LNCaP clone FGC (cell line): ENCODE measurements around the gene CAPRIN2.

ENCODE experiments used
- DNase-seq: peaks from one replicate; pipeline ENCODE4 v3.0.0-alpha.2; 2011; ENCODE audit warnings: low read depth
- H3K4me3 ChIP-seq: 2 replicates; pipeline ENCODE4 v1.5.1; 2011; ENCODE audit warnings: mild to moderate bottlenecking, low read depth, low read length, control low read depth
- TF ChIP-seq, protein P1 (sequence below): IDR thresholded peaks from 2 replicates; pipeline ENCODE4 v1.5.1; 2012; ENCODE audit warnings: mild to moderate bottlenecking; ENCODE audit not compliant: control insufficient read depth, insufficient read depth; ENCODE audit errors: extremely low read depth

Gene CAPRIN2, protein sequence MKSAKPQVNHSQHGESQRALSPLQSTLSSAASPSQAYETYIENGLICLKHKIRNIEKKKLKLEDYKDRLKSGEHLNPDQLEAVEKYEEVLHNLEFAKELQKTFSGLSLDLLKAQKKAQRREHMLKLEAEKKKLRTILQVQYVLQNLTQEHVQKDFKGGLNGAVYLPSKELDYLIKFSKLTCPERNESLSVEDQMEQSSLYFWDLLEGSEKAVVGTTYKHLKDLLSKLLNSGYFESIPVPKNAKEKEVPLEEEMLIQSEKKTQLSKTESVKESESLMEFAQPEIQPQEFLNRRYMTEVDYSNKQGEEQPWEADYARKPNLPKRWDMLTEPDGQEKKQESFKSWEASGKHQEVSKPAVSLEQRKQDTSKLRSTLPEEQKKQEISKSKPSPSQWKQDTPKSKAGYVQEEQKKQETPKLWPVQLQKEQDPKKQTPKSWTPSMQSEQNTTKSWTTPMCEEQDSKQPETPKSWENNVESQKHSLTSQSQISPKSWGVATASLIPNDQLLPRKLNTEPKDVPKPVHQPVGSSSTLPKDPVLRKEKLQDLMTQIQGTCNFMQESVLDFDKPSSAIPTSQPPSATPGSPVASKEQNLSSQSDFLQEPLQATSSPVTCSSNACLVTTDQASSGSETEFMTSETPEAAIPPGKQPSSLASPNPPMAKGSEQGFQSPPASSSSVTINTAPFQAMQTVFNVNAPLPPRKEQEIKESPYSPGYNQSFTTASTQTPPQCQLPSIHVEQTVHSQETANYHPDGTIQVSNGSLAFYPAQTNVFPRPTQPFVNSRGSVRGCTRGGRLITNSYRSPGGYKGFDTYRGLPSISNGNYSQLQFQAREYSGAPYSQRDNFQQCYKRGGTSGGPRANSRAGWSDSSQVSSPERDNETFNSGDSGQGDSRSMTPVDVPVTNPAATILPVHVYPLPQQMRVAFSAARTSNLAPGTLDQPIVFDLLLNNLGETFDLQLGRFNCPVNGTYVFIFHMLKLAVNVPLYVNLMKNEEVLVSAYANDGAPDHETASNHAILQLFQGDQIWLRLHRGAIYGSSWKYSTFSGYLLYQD

DNA sequence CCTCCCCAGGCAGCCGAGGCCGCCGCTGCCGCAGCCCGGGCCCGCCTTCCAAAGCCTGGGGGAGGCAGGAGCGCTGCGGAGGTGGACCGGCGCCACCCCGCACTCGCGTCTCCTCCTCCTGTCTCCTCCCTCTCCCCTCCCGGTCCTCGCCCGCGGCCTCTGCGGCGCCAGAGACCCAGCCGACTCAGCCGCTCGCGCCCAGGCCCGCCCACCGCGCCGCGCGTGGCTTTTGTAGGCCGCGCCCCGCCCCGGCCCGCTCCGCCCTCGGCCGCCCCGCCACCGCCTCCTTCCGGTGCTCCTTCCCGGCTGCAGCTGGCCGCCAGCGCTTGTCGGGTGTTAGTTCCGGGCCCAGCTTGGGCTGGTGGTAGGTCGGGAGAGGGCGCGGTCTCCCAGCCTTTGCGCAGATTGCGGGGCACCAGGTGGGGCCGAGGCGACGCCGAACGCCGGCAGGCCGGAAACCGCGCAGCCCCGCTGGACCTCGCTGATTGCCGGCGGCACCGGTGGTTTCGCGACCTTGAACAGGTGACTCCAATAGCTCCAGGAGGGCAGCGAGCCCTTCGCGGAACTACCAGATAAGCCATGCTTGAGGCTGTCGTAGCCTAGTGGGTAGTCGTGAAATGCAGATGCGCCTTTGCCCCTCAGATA is at the start of gene CAPRIN2:
TSS of gene CAPRIN2 (minus strand) at position 202 of the 645 bp plus-strand sequence. CDS start 1,431 bp downstream, outside the sequence.
- peak within 1 kb of the TSS; percentile 55 for H3K4me3 ChIP-seq
- TF ChIP-seq, protein P1, sequence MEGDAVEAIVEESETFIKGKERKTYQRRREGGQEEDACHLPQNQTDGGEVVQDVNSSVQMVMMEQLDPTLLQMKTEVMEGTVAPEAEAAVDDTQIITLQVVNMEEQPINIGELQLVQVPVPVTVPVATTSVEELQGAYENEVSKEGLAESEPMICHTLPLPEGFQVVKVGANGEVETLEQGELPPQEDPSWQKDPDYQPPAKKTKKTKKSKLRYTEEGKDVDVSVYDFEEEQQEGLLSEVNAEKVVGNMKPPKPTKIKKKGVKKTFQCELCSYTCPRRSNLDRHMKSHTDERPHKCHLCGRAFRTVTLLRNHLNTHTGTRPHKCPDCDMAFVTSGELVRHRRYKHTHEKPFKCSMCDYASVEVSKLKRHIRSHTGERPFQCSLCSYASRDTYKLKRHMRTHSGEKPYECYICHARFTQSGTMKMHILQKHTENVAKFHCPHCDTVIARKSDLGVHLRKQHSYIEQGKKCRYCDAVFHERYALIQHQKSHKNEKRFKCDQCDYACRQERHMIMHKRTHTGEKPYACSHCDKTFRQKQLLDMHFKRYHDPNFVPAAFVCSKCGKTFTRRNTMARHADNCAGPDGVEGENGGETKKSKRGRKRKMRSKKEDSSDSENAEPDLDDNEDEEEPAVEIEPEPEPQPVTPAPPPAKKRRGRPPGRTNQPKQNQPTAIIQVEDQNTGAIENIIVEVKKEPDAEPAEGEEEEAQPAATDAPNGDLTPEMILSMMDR: peak; percentile 49
- DNase-seq: peak; percentile 90

DNA sequence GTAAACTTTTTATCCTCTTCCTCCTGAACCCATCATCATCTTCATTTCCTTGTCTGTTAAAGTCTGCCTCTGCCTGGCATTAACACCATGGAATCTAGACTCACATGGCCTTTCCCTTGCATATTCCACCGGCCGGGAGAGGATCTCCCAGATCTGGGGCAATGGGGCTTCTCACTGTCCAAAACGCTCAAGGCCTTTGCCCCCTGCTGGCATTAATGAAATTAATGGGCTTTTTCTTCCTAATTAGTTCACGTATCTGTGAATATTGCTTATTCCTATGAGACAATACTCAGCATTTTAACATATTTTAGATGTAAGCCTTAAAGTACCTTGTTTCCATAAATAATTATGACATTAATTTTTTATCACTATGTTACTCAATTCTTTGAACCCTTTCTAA is 42.9 kb upstream of the CAPRIN2 start:
- no peak for DNase-seq
- TF ChIP-seq, protein P1: no peak

DNA sequence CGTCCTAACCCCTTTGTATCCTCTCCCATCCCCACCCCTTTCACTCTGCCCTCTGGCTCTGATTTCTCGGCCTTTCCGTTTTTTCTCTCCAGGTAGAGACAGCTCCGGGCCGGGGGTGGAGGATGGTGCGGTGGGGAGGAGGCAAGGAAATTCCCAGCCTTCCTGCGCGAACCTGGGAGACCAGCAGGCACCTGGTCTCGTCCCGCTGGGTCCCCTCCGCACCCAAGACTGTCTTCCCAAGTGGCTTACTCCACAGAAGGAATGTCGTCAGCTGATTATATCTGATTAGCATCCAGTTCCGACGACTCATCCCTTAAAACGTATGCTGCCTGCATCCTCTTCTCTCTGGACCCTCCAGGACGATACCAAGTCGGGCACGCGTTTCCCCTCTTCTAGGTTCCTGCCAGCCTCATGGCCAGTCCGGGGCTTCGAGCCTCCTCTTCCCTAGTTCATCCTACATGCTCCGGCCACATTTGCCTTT is 42.2 kb upstream of the CAPRIN2 start:
- no peak for DNase-seq
- TF ChIP-seq, protein P1: no peak
- no peak overlapping the region for H3K4me3 ChIP-seq

More for the DNA sequence above, 42.9 kb upstream of the CAPRIN2 start:
- H3K4me3 ChIP-seq: no peak overlapping the region

DNA sequence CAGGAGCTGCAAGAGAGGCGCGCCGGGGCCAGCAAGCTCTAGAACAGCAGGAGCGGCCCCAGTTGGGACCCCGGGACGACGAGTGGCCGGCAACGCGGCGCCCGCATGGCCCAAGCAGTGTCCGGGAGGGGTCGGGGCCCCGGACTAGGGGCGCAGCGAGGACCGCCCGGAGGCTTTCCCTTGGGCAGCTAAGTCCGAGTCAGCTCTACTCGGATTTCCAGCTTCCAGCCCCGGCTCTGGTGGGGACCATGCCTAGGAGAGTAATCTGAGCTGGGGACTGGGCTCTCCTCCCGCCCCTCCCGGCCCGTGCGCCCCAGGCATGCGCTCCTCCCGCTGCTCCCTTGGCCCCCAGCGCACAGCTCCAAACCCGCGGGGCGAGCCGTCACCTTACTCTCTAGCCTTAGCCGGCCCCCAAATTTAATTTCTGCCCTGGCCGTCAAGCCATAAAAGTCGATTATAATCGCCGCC is 41.6 kb upstream of the CAPRIN2 start:
- no peak overlapping the region for H3K4me3 ChIP-seq
- TF ChIP-seq, protein P1: no peak
- no peak for DNase-seq

DNA sequence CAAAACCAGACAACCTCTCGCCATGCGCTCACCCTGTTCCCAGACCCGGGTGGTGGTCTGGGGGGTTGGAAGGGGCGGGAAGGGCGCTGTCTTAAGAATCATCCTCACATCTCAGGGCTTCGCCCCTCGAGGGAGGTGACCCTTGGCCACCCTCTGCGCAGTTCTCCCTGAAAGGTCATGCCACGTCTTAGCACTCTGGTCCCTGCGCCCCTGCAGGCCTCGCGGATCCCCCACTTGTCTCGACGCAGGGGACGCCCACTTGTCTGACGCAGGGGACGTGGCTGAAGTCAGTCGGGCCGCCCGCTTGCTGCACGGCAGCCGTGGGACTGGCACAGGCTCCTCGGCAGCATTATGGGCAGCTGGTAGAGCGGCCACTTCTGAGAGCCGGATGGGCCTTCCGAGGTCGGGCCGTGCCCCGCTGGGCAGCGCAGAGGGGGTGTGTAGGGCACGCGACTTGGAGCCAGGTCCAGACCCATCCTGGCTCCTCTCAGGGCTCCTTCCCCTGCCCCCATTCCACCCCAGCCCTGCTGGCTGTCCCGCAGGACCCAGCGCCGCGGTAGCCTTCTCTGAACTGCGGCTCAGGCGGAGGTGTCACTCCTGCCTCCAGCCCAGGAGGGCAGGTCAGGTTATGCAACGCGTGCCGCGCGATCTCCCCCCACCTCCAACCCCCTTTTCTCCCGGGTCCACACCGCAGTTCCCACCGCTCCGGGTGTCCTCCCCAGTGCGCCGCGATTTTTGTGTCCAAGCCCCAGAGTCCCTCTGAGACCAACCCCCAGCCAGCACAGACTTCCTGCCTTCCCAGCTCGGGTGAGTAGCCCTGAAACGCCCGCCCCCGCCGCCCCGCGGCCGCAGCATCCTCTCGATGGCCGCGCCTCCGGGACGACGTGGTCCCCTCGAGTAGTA is 40.9 kb upstream of the CAPRIN2 start:
- DNase-seq: no peak
- no peak overlapping the region for H3K4me3 ChIP-seq

More for the DNA sequence above, 40.9 kb upstream of the CAPRIN2 start:
- TF ChIP-seq, protein P1: no peak
